ENCODE measurements around the gene TRMT6.

Gene TRMT6

DNA sequence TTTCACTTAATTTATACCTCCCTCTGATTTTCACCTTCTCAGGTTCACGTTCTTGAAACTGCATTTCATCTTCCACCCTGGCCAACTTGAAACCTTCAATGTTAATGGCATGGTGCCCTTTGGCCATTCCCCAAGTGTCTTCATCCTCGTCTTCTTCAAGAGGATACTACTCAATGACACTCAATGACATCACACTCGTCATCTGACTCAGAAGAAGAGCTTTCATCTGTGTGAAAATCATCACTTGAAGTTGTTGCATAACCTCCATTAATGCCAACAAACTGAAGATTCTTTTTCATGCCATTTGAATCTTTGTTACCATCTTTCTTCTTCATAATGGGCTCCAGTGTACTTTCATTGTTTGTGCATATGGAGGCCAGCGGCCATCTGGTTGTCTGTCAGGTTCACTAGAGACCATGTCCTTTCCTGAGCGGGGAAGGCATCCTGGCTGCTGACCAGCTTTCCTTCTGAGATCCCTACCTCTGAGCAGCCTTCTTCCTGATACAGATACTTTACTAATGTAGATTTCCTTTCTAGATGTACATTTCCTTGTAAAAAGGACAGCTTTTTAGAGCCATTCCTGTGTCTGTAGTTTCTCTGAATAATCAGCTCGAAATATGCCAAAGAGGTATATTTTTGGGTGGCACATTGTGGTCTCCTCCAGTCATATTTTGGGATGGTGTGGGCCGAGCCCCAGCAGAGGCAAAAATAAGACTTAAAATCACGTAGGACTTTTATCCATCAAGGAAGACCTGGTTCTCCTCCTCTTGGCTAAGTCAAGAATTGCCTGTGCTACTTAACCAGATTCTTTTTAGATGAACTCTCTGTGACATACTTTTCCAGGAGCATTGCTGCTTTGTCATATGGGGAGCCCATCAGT is 21.3 kb downstream of the TRMT6 start:
- CTCF ChIA-PET = no interaction called here
- DNase-seq (ENCODE audit: extremely low spot score) = no peak
- TF ChIP-seq, protein P1, sequence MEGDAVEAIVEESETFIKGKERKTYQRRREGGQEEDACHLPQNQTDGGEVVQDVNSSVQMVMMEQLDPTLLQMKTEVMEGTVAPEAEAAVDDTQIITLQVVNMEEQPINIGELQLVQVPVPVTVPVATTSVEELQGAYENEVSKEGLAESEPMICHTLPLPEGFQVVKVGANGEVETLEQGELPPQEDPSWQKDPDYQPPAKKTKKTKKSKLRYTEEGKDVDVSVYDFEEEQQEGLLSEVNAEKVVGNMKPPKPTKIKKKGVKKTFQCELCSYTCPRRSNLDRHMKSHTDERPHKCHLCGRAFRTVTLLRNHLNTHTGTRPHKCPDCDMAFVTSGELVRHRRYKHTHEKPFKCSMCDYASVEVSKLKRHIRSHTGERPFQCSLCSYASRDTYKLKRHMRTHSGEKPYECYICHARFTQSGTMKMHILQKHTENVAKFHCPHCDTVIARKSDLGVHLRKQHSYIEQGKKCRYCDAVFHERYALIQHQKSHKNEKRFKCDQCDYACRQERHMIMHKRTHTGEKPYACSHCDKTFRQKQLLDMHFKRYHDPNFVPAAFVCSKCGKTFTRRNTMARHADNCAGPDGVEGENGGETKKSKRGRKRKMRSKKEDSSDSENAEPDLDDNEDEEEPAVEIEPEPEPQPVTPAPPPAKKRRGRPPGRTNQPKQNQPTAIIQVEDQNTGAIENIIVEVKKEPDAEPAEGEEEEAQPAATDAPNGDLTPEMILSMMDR (IDR thresholded peaks at IDR 0.05; ENCODE audit: control extremely low read depth, extremely low read depth, low read depth, missing control alignments) = no peak
- POLR2A ChIA-PET = no interaction called here

DNA sequence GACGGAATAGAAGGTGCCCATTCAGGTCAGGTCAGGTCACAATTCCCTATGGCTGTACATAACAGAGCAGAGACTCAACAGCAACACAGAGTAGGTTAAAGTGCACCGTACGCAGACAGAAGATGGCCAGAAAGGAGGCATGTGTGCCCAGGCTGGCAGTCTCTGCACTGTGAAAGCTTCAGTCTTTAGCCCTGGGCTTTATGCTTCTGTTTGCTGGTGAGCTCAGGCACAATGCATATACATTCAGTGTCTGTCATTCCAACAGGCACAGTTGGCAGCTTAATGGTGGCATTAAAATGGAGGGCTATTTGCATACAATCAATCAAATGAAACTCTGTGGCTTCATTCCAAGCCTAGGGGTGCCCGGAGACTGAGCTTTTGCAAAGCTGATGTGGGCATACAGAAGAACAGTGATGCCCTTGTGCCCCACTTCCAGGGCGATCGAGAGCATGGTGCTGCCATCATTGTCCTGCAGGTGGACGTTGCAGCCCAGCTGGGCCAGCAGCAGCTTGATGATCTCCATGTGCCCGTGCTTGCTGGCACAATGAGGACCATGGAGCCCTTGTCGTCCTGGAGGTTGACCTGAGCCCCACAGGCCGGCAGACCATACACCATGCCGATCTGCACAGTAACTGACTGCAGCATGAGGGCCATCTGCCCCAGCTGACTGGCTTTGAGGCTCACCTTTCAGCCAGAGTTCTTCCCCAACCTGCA is 22.4 kb downstream of the TRMT6 start:
- CTCF ChIA-PET = interaction anchor here (1.2 kb wide), 1 partner anchor 10 kb away, joined by 3 read pairs; no protein-coding TSS in a partner anchor
- TF ChIP-seq, protein P1 (IDR thresholded peaks at IDR 0.05; ENCODE audit: control extremely low read depth, extremely low read depth, low read depth, missing control alignments) = no peak
- POLR2A ChIA-PET = no interaction called here
- no peak for DNase-seq (ENCODE audit: extremely low spot score)

DNA sequence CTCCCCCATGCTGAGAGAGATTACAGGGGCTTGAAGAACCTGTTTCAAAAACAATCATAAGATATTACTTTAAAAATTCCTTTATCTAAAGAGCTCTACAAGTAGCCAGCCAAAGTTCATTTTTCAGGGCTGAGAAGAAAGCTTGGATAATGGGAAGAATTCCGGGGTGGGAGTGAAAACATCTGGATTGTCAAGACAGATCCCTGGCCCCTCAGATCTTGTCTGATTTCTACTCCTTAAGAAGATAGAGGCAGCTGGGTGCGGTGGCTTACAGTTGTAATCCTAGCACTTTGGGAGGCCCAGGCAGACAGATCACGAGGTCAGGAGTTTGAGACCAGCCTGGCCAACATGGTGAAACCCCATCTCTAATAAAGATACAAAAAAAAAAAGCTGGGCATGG is 24.8 kb downstream of the TRMT6 start:
- DNase-seq (ENCODE audit: extremely low spot score) = no peak
- POLR2A ChIA-PET = no interaction called here
- TF ChIP-seq, protein P1 (IDR thresholded peaks at IDR 0.05; ENCODE audit: control extremely low read depth, extremely low read depth, low read depth, missing control alignments) = no peak
- CTCF ChIA-PET = interaction anchor here (1.3 to 2.3 kb wide), 2 partner anchors 9 to 17 kb away, joined by 3 to 8 read pairs; no protein-coding TSS in a partner anchor

DNA sequence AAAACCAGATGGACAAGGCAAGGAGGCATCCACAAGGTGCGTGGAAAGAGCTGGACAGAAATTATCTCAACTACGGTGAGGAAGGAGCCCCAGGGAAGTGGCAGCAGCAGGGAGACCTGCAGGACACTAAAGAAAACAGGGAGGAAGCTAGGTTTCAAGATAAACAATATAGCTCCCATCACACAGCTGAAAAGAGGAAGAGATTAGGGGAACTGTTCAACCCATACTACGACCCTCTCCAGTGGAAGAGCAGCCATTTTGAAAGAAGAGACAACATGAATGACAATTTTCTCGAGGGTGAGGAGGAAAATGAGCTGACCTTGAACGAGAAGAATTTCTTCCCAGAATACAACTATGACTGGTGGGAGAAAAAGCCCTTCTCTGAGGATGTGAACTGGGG is 26.8 kb downstream of the TRMT6 start:
- DNase-seq (ENCODE audit: extremely low spot score) = no peak
- TF ChIP-seq, protein P1 (IDR thresholded peaks at IDR 0.05; ENCODE audit: control extremely low read depth, extremely low read depth, low read depth, missing control alignments) = no peak
- ChIA-PET CTCF (interaction anchor here (0.9 to 1.0 kb wide), 2 partner anchors 9 to 13 kb away, joined by 3 read pairs; no protein-coding TSS in a partner anchor), POLR2A (no interaction called here)

DNA sequence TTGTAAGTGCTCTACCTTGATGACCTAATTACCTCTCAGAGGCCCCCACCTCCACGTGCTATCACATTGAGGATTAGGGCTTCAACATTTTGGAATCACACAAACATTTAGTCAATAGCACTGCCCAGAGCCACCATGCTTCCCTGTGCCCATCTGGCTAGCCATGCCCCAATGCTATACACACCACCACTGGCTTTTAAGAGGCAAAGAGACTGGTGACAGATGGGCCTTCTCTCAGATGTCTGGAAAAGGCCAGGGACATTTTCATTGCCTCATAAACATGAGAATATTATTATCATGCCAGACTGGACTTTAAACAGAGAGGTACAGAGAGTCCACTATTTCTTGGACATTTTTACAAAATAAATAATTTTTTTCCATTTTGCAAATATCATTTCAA is 29.8 kb downstream of the TRMT6 start:
- DNase-seq (ENCODE audit: extremely low spot score) = no peak
- POLR2A ChIA-PET = no interaction called here
- CTCF ChIA-PET = no interaction called here
- TF ChIP-seq, protein P1 (IDR thresholded peaks at IDR 0.05; ENCODE audit: control extremely low read depth, extremely low read depth, low read depth, missing control alignments) = no peak

DNA sequence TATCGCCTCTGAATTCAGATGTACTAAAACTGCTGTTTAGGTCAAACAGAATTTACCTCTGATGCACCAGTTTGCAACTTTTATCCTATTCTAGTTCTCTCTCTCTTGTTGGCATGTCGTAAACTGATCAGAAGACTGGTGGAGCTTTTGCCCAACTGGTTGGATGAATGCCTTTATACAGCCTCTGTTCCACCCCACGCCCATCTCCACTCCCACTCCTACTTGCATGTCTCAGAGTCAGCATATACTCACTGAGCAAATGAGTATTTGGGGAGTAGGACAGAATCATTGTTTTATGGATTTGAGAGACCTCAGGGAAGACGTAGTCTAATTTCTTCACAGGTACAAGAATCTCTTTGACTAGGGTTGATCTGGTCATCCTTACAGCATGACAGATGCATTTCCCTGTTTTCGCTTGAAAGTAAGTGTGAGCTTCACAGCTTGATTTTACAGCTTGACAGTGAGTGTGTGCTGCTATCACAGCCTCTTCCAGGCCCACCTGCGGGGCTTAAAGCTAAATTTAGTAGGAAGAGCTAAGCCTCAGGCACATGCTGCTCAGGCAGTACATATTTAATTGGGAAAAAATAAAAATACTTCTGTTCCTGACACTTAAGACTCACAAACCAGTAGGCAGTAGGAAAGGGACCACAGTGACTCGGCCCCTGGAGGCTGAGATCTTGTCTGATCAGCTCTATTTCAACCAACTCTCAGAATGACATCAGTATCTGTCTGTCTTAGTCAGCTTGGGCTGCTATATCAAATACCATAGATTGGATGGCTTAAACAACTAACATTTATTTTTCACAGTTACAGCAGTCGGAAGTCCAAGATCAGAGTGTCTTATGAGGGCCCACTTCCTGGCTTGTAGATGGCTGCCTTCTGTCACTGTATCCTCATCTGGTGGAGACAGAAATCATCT is 30.4 kb downstream of the TRMT6 start:
- DNase-seq (ENCODE audit: extremely low spot score) = no peak
- TF ChIP-seq, protein P1 (IDR thresholded peaks at IDR 0.05; ENCODE audit: control extremely low read depth, extremely low read depth, low read depth, missing control alignments) = no peak
- POLR2A ChIA-PET = no interaction called here
- CTCF ChIA-PET = no interaction called here
